Activated CD8-positive, alpha-beta memory T cell treated with anti-CD3 and anti-CD28 coated beads, Interleukin-2, amount 10 ng/mL, durations not matched to agents 7 days and 5 days (primary cell): ENCODE data around the gene LCNL1. TPM values are rescaled to one million over a fixed set of nuclear protein-coding genes. Genes with fewer than 3 reads are reported as not detected.

Source experiments
- ATAC-seq: fragments of 150-1000 bp; cut with Tn5 transposase; one replicate; pipeline ENCODE4 v1.10.0; 2021; ENCODE audit warnings: moderate library complexity
- CTCF ChIA-PET: fragments of 350-600 bp; sonication (Branson Sonifier 250); formaldehyde crosslinking; loops from one replicate; lab custom pipeline; 2021; ENCODE audit warnings: antibody characterized with exemption; lab: Charles Lee
- DNase-seq: peaks from one replicate; pipeline ENCODE4 v3.0.0-alpha.2; 2020
- H3K27ac Mint-ChIP-seq: one replicate; pipeline ENCODE4 v1.8.0; 2021; ENCODE audit warnings: mild to moderate bottlenecking, mixed read lengths
- H3K27me3 Mint-ChIP-seq: one replicate; pipeline ENCODE4 v1.8.0; 2021; ENCODE audit warnings: mixed read lengths
- H3K36me3 Mint-ChIP-seq: one replicate; pipeline ENCODE4 v1.8.0; 2021; ENCODE audit warnings: mild to moderate bottlenecking, mixed read lengths
- H3K4me1 Mint-ChIP-seq: one replicate; pipeline ENCODE4 v1.8.0; 2021; ENCODE audit warnings: mixed read lengths
- H3K4me3 Mint-ChIP-seq: one replicate; pipeline ENCODE4 v1.8.0; 2021; ENCODE audit warnings: mild to moderate bottlenecking, moderate library complexity, mixed read lengths
- H3K9me3 Mint-ChIP-seq: one replicate; pipeline ENCODE4 v1.8.0; 2022; ENCODE audit warnings: low read depth, mixed read lengths
- total RNA-seq, 2 experiments: library from RNA; stranded (reverse); gene quantifications; one replicate each; pipeline ENCODE4 v1.2.3, GENCODE V29; 2021

The LCNL1 gene
- total RNA-seq, 2 experiments from 2014 or later: 0.09 TPM; not detected in 1

- DNase-seq (no peak), ATAC-seq (no peak)
- Mint-ChIP-seq H3K9me3 (no peaks in the 10 kb centered on the region), H3K27ac (peak overlapping the region; percentile 82), H3K27me3 (no peaks in the 10 kb centered on the region), H3K36me3 (no peaks in the 10 kb centered on the region), H3K4me1 (peaks cover 5% of the 10 kb centered on the region), H3K4me3 (peak overlapping the region; percentile 73)
- CTCF ChIA-PET: interaction anchor here (0.9 to 1.8 kb wide), 5 partner anchors 25 to 109 kb away, joined by 3 to 9 read pairs (median 4); partner anchors contain the start of genes AJM1 and PAXX
Measured at GRCh38 chr9:136950656-136951276, 32.0 kb upstream of the LCNL1 start.

GRCh38 chr9:136951541-136952320, 31.1 kb upstream of the LCNL1 start, which contains the start of gene LCN12:
Gene LCN12 (plus strand): TSS chr9:136952273. CDS start chr9:136952328, 55 bp downstream.
- CTCF ChIA-PET: interaction anchor here (0.6 to 1.8 kb wide), 5 partner anchors 24 to 116 kb away, joined by 3 to 9 read pairs (median 4); partner anchors contain the start of gene AJM1
- H3K4me3 Mint-ChIP-seq: no peak within 1 kb of the TSS
- no peak within 1 kb of the TSS for H3K27ac Mint-ChIP-seq

GRCh38 chr9:136952321-136952850, 30.4 kb upstream of the LCNL1 start:
- Mint-ChIP-seq H3K4me1 (peaks cover 5% of the 10 kb centered on the region), H3K27ac (no peak overlapping the region), H3K9me3 (peaks cover 6% of the 10 kb centered on the region), H3K27me3 (no peaks in the 10 kb centered on the region), H3K4me3 (no peak overlapping the region), H3K36me3 (peaks cover 2% of the 10 kb centered on the region)
- CTCF ChIA-PET: interaction anchor here (1.8 kb wide), 1 partner anchor 83 kb away, joined by 7 read pairs; no protein-coding TSS in a partner anchor
- ATAC-seq: no peak
- DNase-seq: no peak

More at GRCh38 chr9:136951541-136952320, 31.1 kb upstream of the LCNL1 start, which contains the start of gene LCN12:
- H3K9me3 Mint-ChIP-seq: peaks cover 5% of the 10 kb centered on the region
- peaks cover 5% of the 10 kb centered on the region for H3K4me1 Mint-ChIP-seq
- no peaks in the 10 kb centered on the region for H3K27me3 Mint-ChIP-seq
- DNase-seq: no peak
- ATAC-seq: no peak
- H3K36me3 Mint-ChIP-seq: peaks cover 1% of the 10 kb centered on the region

GRCh38 chr9:136952876-136953770, 29.7 kb upstream of the LCNL1 start:
- Mint-ChIP-seq H3K4me3 (no peak overlapping the region), H3K27ac (no peak overlapping the region), H3K4me1 (peaks cover 4% of the 10 kb centered on the region), H3K36me3 (peaks cover 2% of the 10 kb centered on the region), H3K9me3 (peaks cover 6% of the 10 kb centered on the region), H3K27me3 (no peaks in the 10 kb centered on the region)
- ATAC-seq (no peak), DNase-seq (no peak)
- CTCF ChIA-PET: interaction anchor here (0.7 to 1.6 kb wide), 3 partner anchors 8 to 82 kb away, joined by 3 to 5 read pairs (median 4); partner anchors contain the start of genes C8G and FBXW5

- CTCF ChIA-PET: interaction anchor here (1.1 to 1.6 kb wide), 2 partner anchors 9 to 81 kb away, joined by 4 to 5 read pairs; partner anchors contain the start of genes C8G and FBXW5
- ATAC-seq (no peak), DNase-seq (no peak)
- Mint-ChIP-seq H3K36me3 (peaks cover 2% of the 10 kb centered on the region), H3K27me3 (no peaks in the 10 kb centered on the region), H3K27ac (no peak overlapping the region), H3K4me3 (no peak overlapping the region), H3K9me3 (peaks cover 6% of the 10 kb centered on the region), H3K4me1 (peaks cover 2% of the 10 kb centered on the region)
Measured at GRCh38 chr9:136953771-136954269, 29.0 kb upstream of the LCNL1 start.

GRCh38 chr9:136954270-136955083, 28.3 kb upstream of the LCNL1 start:
- Mint-ChIP-seq H3K4me3 (no peak overlapping the region), H3K4me1 (peaks cover 2% of the 10 kb centered on the region), H3K27ac (no peak overlapping the region), H3K9me3 (peaks cover 6% of the 10 kb centered on the region), H3K27me3 (no peaks in the 10 kb centered on the region), H3K36me3 (peaks cover 2% of the 10 kb centered on the region)
- DNase-seq (no peak), ATAC-seq (no peak)
- CTCF ChIA-PET: interaction anchor here (0.6 to 1.6 kb wide), 4 partner anchors 9 to 168 kb away, joined by 3 to 5 read pairs (median 4); partner anchors contain the start of genes C8G and FBXW5

GRCh38 chr9:136955202-136955942, 27.4 kb upstream of the LCNL1 start:
- H3K36me3 Mint-ChIP-seq: peaks cover 2% of the 10 kb centered on the region
- H3K4me3 Mint-ChIP-seq: no peak overlapping the region
- CTCF ChIA-PET: interaction anchor here (0.6 to 1.1 kb wide), 2 partner anchors 9 to 167 kb away, joined by 3 to 4 read pairs; no protein-coding TSS in a partner anchor
- H3K27ac Mint-ChIP-seq: no peak overlapping the region
- peaks cover 6% of the 10 kb centered on the region for H3K9me3 Mint-ChIP-seq
- DNase-seq (no peak), ATAC-seq (no peak)
- no peaks in the 10 kb centered on the region for H3K27me3 Mint-ChIP-seq
- peaks cover 5% of the 10 kb centered on the region for H3K4me1 Mint-ChIP-seq

- no peak for ATAC-seq
- Mint-ChIP-seq H3K36me3 (peaks cover 2% of the 10 kb centered on the region), H3K4me1 (peaks cover 10% of the 10 kb centered on the region)
Measured at GRCh38 chr9:136955943-136956335, 26.9 kb upstream of the LCNL1 start.

GRCh38 chr9:136956604-136957003, 26.2 kb upstream of the LCNL1 start:
- Mint-ChIP-seq H3K4me3 (no peak overlapping the region), H3K4me1 (peaks cover 11% of the 10 kb centered on the region), H3K36me3 (peaks cover 2% of the 10 kb centered on the region), H3K9me3 (peaks cover 6% of the 10 kb centered on the region), H3K27ac (no peak overlapping the region), H3K27me3 (no peaks in the 10 kb centered on the region)
- DNase-seq: no peak
- ATAC-seq: no peak
- CTCF ChIA-PET: interaction anchor here (0.6 kb wide), 1 partner anchor 179 kb away, joined by 3 read pairs; no protein-coding TSS in a partner anchor

More at GRCh38 chr9:136955943-136956335, 26.9 kb upstream of the LCNL1 start:
- no peaks in the 10 kb centered on the region for H3K27me3 Mint-ChIP-seq
- no peak overlapping the region for H3K27ac Mint-ChIP-seq
- H3K4me3 Mint-ChIP-seq: no peak overlapping the region
- CTCF ChIA-PET: interaction anchor here (1.1 kb wide), 1 partner anchor 10 kb away, joined by 3 read pairs; no protein-coding TSS in a partner anchor
- DNase-seq: no peak
- peaks cover 6% of the 10 kb centered on the region for H3K9me3 Mint-ChIP-seq

GRCh38 chr9:136957461-136957860, 25.3 kb upstream of the LCNL1 start:
- Mint-ChIP-seq H3K36me3 (peaks cover 2% of the 10 kb centered on the region), H3K9me3 (peaks cover 6% of the 10 kb centered on the region), H3K4me1 (peaks cover 15% of the 10 kb centered on the region), H3K4me3 (no peak overlapping the region), H3K27me3 (no peaks in the 10 kb centered on the region), H3K27ac (no peak overlapping the region)
- DNase-seq (no peak), ATAC-seq (no peak)
- CTCF ChIA-PET: no interaction called here

- no peak for DNase-seq
- no peak overlapping the region for H3K27ac Mint-ChIP-seq
- no peak overlapping the region for H3K4me3 Mint-ChIP-seq
- CTCF ChIA-PET: interaction anchor here (1.1 to 3.1 kb wide), 2 partner anchors 10 to 18 kb away, joined by 5 to 16 read pairs; no protein-coding TSS in a partner anchor
- H3K4me1 Mint-ChIP-seq: peaks cover 19% of the 10 kb centered on the region
- H3K9me3 Mint-ChIP-seq: peaks cover 6% of the 10 kb centered on the region
- H3K27me3 Mint-ChIP-seq: no peaks in the 10 kb centered on the region
- H3K36me3 Mint-ChIP-seq: peaks cover 2% of the 10 kb centered on the region
- ATAC-seq: no peak
Measured at GRCh38 chr9:136957901-136958300, 24.9 kb upstream of the LCNL1 start.
